ENCODE measurements around the gene ERFL.

The ERFL gene

DNA sequence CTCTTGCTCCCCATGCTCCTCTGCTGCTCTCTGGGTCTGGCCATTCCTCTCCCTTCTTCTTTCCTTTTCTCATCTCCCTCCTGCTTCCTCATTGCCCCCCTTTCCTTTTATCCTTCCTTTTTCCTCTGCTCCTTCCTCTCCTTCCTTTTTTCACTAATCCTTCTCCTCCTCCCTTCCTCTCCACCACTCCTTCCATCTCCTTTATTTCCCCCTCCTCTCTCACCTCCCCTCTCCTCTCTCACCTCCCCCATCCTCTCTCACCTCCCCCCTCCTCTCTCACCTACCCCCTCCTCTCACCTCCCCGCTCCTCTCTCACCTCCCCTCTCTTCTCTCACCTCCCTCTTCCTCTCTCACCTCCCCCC lies 31.7 kb downstream of the ERFL start:
- no peak overlapping the region for H3K4me3 ChIP-seq (ENCODE audit: low read depth, low read length)
- DNase-seq (ENCODE audit: low read depth, low spot score), result no peak
- POLR2A ChIA-PET, result no interaction called here
- TF ChIP-seq, protein P1, sequence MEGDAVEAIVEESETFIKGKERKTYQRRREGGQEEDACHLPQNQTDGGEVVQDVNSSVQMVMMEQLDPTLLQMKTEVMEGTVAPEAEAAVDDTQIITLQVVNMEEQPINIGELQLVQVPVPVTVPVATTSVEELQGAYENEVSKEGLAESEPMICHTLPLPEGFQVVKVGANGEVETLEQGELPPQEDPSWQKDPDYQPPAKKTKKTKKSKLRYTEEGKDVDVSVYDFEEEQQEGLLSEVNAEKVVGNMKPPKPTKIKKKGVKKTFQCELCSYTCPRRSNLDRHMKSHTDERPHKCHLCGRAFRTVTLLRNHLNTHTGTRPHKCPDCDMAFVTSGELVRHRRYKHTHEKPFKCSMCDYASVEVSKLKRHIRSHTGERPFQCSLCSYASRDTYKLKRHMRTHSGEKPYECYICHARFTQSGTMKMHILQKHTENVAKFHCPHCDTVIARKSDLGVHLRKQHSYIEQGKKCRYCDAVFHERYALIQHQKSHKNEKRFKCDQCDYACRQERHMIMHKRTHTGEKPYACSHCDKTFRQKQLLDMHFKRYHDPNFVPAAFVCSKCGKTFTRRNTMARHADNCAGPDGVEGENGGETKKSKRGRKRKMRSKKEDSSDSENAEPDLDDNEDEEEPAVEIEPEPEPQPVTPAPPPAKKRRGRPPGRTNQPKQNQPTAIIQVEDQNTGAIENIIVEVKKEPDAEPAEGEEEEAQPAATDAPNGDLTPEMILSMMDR (IDR thresholded peaks at IDR 0.05; ENCODE audit: insufficient read depth, low read length, missing control alignments), result no peak
- CTCF ChIA-PET, result interaction anchor here (1.5 kb wide), 1 partner anchor 62 kb away, joined by 3 read pairs; no protein-coding TSS in a partner anchor

DNA sequence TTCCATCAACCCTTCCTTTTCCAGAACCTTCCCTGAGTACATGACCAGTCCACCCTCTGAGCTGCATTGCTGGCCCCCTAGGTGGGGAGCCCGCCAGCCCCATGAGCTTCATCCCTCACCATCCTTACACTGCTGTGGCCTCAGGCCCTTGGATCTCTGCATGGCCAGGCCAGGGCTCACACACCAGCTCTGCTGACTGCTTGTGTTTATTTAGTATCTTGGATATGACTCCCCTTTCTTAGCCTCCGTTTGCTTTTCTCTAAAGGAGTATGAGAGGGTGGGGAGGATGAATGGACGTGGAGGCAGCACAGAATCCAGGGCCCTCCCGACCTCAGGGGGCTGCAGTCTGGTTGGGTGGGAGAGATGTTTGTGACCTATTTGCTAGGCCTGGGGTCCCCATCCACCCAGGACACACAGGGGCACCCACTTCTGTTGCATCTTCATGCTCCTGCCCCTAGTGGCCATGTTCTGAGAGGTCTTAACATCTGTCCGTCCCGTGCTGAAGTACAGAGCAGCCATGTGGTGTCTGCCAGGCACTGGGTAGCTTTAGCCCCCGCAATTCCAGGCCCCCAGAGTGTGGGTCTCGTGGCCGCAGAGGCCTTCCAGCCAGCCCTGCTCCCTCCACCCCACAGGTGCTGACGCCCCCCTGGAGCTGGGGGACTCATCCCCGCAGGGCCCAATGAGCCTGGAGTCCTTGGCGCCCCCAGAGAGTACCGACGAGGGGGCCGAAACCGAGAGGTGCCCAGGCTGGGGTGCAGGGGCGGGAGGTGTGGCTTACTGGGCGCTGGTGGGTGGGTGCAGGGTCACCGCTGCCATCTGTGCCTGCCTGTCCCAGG lies 32.3 kb downstream of the ERFL start:
- DNase-seq (ENCODE audit: low read depth, low spot score), result no peak
- ChIA-PET POLR2A (no interaction called here), CTCF (interaction anchor here (1.5 kb wide), 1 partner anchor 62 kb away, joined by 3 read pairs; no protein-coding TSS in a partner anchor)
- H3K4me3 ChIP-seq (ENCODE audit: low read depth, low read length), result no peak overlapping the region
- TF ChIP-seq, protein P1 (IDR thresholded peaks at IDR 0.05; ENCODE audit: insufficient read depth, low read length, missing control alignments), result peak; percentile 20

DNA sequence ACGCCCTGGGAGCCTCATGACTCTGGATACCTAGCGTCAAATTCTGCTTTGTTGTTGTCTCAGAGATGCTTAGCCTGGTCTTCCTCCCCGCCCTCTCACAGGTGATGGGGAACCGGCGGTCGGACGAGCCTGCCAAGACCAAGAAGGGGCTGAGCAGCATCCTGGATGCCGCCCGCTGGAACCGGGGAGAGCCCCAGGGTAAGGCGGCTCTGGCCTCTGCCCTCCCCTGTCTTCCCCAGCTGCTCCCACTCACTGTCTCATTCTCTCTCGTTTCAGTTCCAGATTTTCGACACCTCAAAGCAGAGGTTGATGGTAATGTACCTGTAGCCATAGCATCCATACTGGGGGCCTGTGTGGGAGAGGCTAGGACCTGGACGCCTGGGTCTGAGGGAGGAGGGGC lies 33.9 kb downstream of the ERFL start:
- no peak overlapping the region for H3K4me3 ChIP-seq (ENCODE audit: low read depth, low read length)
- TF ChIP-seq, protein P1 (IDR thresholded peaks at IDR 0.05; ENCODE audit: insufficient read depth, low read length, missing control alignments), result no peak
- ChIA-PET CTCF (no interaction called here), POLR2A (no interaction called here)
- no peak for DNase-seq (ENCODE audit: low read depth, low spot score)

DNA sequence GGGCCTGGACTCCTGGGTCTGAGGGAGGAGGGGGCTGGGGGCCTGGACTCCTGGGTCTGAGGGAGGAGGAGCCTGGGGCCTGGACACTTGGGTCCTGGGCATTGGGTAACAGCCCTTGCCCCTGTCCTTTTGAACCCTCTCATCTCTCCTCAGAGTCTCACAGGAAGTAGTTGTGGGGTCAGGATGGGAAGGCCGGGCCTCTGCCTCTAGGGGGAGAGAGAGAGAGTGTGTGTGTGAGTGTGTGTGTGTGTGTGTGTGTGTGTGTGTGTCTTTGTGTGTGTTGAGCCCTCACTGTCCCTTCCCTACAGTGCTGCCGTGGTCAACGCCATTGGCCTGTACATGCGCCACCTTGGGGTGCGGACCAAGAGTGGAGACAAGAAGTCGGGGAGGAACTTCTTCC lies 34.4 kb downstream of the ERFL start:
- POLR2A ChIA-PET, result no interaction called here
- no peak for DNase-seq (ENCODE audit: low read depth, low spot score)

DNA sequence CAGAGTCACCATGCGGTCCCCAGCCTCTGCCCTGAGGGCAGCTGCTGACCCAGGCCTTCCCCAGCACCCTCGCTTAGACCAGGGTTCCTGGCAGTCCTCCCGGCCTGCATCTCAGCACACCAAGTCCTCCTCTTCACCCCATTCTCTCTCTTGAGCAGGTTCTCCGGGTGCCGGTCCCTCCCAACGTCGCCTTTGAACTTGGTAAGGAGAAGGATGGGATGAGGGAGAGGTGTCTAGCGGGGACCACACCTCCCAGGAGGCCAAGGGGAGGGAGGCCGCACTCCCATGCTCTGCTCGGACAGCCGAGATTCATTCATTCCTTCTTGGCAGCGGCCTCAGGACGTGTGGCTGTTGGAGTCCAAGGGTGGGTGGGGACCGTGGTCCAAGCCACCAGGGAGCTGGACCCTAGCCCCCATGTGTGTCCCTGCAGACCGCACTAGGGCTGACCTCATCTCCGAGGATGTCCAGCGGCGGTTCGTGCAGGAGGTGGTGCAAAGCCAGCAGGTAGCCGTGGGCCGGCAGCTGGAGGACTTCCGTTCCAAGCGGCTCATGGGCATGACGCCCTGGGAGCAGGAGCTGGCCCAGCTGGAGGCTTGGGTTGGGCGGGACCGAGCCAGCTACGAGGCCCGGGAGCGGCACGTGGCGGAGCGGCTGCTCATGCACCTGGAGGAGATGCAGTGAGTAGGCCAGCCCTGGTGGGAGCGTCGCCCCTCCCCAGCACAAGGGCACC lies 35.9 kb downstream of the ERFL start:
- ChIA-PET POLR2A (no interaction called here), CTCF (no interaction called here)

More for the DNA sequence above, 34.4 kb downstream of the ERFL start:
- TF ChIP-seq, protein P1 (IDR thresholded peaks at IDR 0.05; ENCODE audit: insufficient read depth, low read length, missing control alignments), result peak; percentile 8
- CTCF ChIA-PET, result no interaction called here
- no peak overlapping the region for H3K4me3 ChIP-seq (ENCODE audit: low read depth, low read length)

DNA sequence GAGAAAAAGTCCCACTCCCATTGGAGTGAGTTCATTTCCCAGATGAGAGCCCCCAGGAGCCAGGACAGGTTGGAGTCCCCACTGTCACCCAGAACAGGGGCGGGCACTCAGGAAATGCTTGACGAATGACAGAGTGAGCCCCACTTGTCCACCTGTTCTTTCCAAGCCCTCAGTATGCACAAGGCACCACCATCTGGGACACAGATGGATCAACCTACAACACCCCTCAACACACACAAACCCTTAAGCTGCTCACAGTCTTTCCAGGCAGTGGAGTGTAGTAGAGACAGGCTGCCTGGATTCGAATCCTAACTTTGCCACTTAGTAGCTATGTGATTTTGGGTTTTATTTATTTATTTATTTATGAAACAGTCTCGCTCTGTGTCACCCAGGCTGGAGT lies 37.3 kb downstream of the ERFL start:
- POLR2A ChIA-PET, result no interaction called here
- DNase-seq (ENCODE audit: low read depth, low spot score), result no peak
- CTCF ChIA-PET, result interaction anchor here (1.0 kb wide), 1 partner anchor 60 kb away, joined by 4 read pairs; no protein-coding TSS in a partner anchor
- TF ChIP-seq, protein P1 (IDR thresholded peaks at IDR 0.05; ENCODE audit: insufficient read depth, low read length, missing control alignments), result no peak
- no peak overlapping the region for H3K4me3 ChIP-seq (ENCODE audit: low read depth, low read length)

More for the DNA sequence above, 35.9 kb downstream of the ERFL start:
- no peak overlapping the region for H3K4me3 ChIP-seq (ENCODE audit: low read depth, low read length)
- DNase-seq (ENCODE audit: low read depth, low spot score), result no peak
- TF ChIP-seq, protein P1 (IDR thresholded peaks at IDR 0.05; ENCODE audit: insufficient read depth, low read length, missing control alignments), result no peak
